Mesenchymal stem cell (in vitro differentiated cells and primary cell): ENCODE data around the gene SPATS2L.

Experiments
- DNase-seq: peaks from one replicate; pipeline ENCODE4 v3.0.0-alpha.2; 2013
- H2AFZ ChIP-seq: one replicate; pipeline ENCODE4 v1.6.1; 2013; ENCODE audit warnings: low read depth, mild to moderate bottlenecking, control low read depth, inconsistent platforms, low read length, moderate library complexity
- H2AK5ac ChIP-seq: 2 replicates; pipeline ENCODE4 v1.6.1; 2013; ENCODE audit warnings: low read length, moderate library complexity, mild to moderate bottlenecking, inconsistent platforms; ENCODE audit not compliant: severe bottlenecking
- H2BK120ac ChIP-seq: one replicate; pipeline ENCODE4 v1.6.1; 2013; ENCODE audit warnings: low read depth, mild to moderate bottlenecking, inconsistent platforms, low read length, moderate library complexity
- H2BK12ac ChIP-seq, 2 experiments: one replicate each; pipeline ENCODE4 v1.6.1; 2013; ENCODE audit warnings: inconsistent platforms in 2 of 2, low read length in 2 of 2, mild to moderate bottlenecking in 2 of 2, moderate library complexity in 2 of 2, control low read depth in 1 of 2
- H2BK15ac ChIP-seq: one replicate; pipeline ENCODE4 v1.6.1; 2013; ENCODE audit warnings: mild to moderate bottlenecking, low read depth, inconsistent platforms; ENCODE audit not compliant: poor library complexity, severe bottlenecking
- H2BK5ac ChIP-seq: 2 replicates; pipeline ENCODE4 v1.6.1; 2013; ENCODE audit warnings: low read depth, mild to moderate bottlenecking, low read length, control low read depth, inconsistent platforms; ENCODE audit not compliant: poor library complexity, severe bottlenecking
- H3K14ac ChIP-seq, 2 experiments: one replicate each; pipeline ENCODE4 v1.6.1; 2013; ENCODE audit warnings: inconsistent platforms in 2 of 2, low read length in 2 of 2, control low read depth in 1 of 2, mild to moderate bottlenecking in 1 of 2, moderate library complexity in 1 of 2
- H3K18ac ChIP-seq, 2 experiments: one replicate each; pipeline ENCODE4 v1.6.1; 2013; ENCODE audit warnings: inconsistent platforms in 2 of 2, low read length in 2 of 2, control low read depth in 1 of 2, low read depth in 1 of 2, mild to moderate bottlenecking in 1 of 2
- H3K23ac ChIP-seq, 2 experiments: one replicate each; pipeline ENCODE4 v1.6.1; 2013; ENCODE audit warnings: inconsistent platforms in 2 of 2, low read length in 2 of 2, mild to moderate bottlenecking in 2 of 2, moderate library complexity in 2 of 2, control low read depth in 1 of 2
- H3K27ac ChIP-seq: 2 replicates; pipeline ENCODE4 v1.5.1; 2013; ENCODE audit warnings: mild to moderate bottlenecking, moderate library complexity, low read length, control low read depth, inconsistent platforms; ENCODE audit not compliant: poor library complexity, severe bottlenecking
- H3K27me3 ChIP-seq, 2 experiments: 2 replicates each; pipeline versions ENCODE4 v1.6.1 to v1.7.0; 2013; ENCODE audit warnings: low read length in 2 of 2, mild to moderate bottlenecking in 2 of 2, moderate library complexity in 2 of 2, control low read depth in 1 of 2, inconsistent platforms in 1 of 2; ENCODE audit not compliant: control insufficient read depth in 1 of 2, insufficient read depth in 1 of 2
- H3K36me3 ChIP-seq, 2 experiments: 2 replicates each; pipeline versions ENCODE4 v1.6.1 to v1.7.0; 2013; ENCODE audit warnings: low read length in 2 of 2, control low read depth in 1 of 2, inconsistent platforms in 1 of 2, low read depth in 1 of 2, mild to moderate bottlenecking in 1 of 2; ENCODE audit not compliant: insufficient read depth in 2 of 2, control insufficient read depth in 1 of 2
- H3K4ac ChIP-seq, 2 experiments: one replicate each; pipeline ENCODE4 v1.6.1; 2013; ENCODE audit warnings: inconsistent platforms in 2 of 2, low read length in 2 of 2, mild to moderate bottlenecking in 2 of 2, moderate library complexity in 2 of 2, control low read depth in 1 of 2, low read depth in 1 of 2
- H3K4me1 ChIP-seq: 2 replicates; pipeline ENCODE4 v1.6.1; 2013; ENCODE audit warnings: low read depth, low read length, control low read depth; ENCODE audit not compliant: control insufficient read depth, insufficient read depth
- H3K4me2 ChIP-seq: 2 replicates; pipeline ENCODE4 v1.6.1; 2013; ENCODE audit warnings: low read length, mild to moderate bottlenecking, inconsistent platforms; ENCODE audit not compliant: poor library complexity, severe bottlenecking
- H3K4me3 ChIP-seq, 2 experiments: 2 replicates each; pipeline versions ENCODE4 v1.5.1 to v1.7.0; 2013; ENCODE audit warnings: low read length in 2 of 2, mild to moderate bottlenecking in 2 of 2, control low read depth in 1 of 2, low read depth in 1 of 2; ENCODE audit not compliant: insufficient read depth in 1 of 2
- H3K79me1 ChIP-seq: replicated peaks from 2 replicates; pipeline ENCODE4 v1.6.1; 2013; ENCODE audit warnings: mild to moderate bottlenecking, control low read depth, low read length, inconsistent platforms; ENCODE audit not compliant: poor library complexity, severe bottlenecking
- H3K9ac ChIP-seq: 2 replicates; pipeline ENCODE4 v1.7.0; 2013; ENCODE audit warnings: mild to moderate bottlenecking, low read length, moderate library complexity
- H3K9me3 ChIP-seq: 2 replicates; pipeline ENCODE4 v1.7.0; 2013; ENCODE audit warnings: mild to moderate bottlenecking, low read length; ENCODE audit not compliant: control insufficient read depth
- H4K8ac ChIP-seq: one replicate; pipeline ENCODE4 v1.6.1; 2013; ENCODE audit warnings: inconsistent platforms, mild to moderate bottlenecking, low read length, moderate library complexity
- H4K91ac ChIP-seq: one replicate; pipeline ENCODE4 v1.6.1; 2013; ENCODE audit warnings: mild to moderate bottlenecking, low read length, inconsistent platforms
- WGBS: methylation state at CpG from one replicate; pipeline ENCODE4 v1.1.7; 2013; ENCODE audit warnings: mixed read lengths; 5-methylcytosine and 5-hydroxymethylcytosine counted together

SPATS2L gene

GRCh38 chr2:200377355-200378336 lies 71.2 kb downstream of the SPATS2L start:
- Histone ChIP-seq H3K18ac (peak overlapping the region; percentile 26 to 46), H3K9me3 (no peaks in the 10 kb centered on the region), H3K79me1 (peaks cover 14% of the 10 kb centered on the region), H4K8ac (peak overlapping the region; percentile 35), H3K14ac (peak overlapping the region in 1 of 2 experiments; percentile 7), H3K23ac (peak overlapping the region in 1 of 2 experiments; percentile 9), H3K4me1 (peaks cover 24% of the 10 kb centered on the region), H2BK5ac (peak overlapping the region; percentile 9), H2BK15ac (no peak overlapping the region), H2AK5ac (peak overlapping the region; percentile 63), H2BK12ac (peak overlapping the region; percentile 20 to 37), H3K4me2 (no peak overlapping the region), H3K27me3 (no peaks in the 10 kb centered on the region), H3K27ac (peak overlapping the region; percentile 84), H2BK120ac (peak overlapping the region; percentile 54), H3K4me3 (no peak overlapping the region), H3K4ac (peak overlapping the region in 1 of 2 experiments; percentile 71), H3K9ac (peak overlapping the region; percentile 79), H4K91ac (peak overlapping the region; percentile 57), H2AFZ (no peak overlapping the region), H3K36me3 (peaks cover 3% of the 10 kb centered on the region in 2 experiments)
- no peak for DNase-seq
- WGBS: 82% methylated on average over 4 of the region's 5 CpGs

- H2AFZ ChIP-seq: no peak overlapping the region
- H3K27ac ChIP-seq: peak overlapping the region; percentile 84
- H2BK5ac ChIP-seq: no peak overlapping the region
Measured at GRCh38 chr2:200378652-200379290, 72.3 kb downstream of the SPATS2L start.

GRCh38 chr2:200379481-200380090 lies 73.1 kb downstream of the SPATS2L start:
- H2BK12ac ChIP-seq: peak overlapping the region in 1 of 2 experiments; percentile 18
- H4K8ac ChIP-seq: no peak overlapping the region
- no peak overlapping the region for H3K14ac ChIP-seq
- H2BK120ac ChIP-seq: no peak overlapping the region
- H3K4ac ChIP-seq: peak overlapping the region in 1 of 2 experiments; percentile 38
- peak overlapping the region in 1 of 2 experiments; percentile 40 for H3K18ac ChIP-seq
- H3K4me2 ChIP-seq: no peak overlapping the region
- peak; percentile 36 for DNase-seq
- 27% methylated on average over 5 of the region's 5 CpGs for WGBS
- H3K9me3 ChIP-seq: no peaks in the 10 kb centered on the region
- H4K91ac ChIP-seq: no peak overlapping the region
- H3K36me3 ChIP-seq: peaks cover 0 to 3% of the 10 kb centered on the region in 2 experiments
- peaks cover 13% of the 10 kb centered on the region for H3K79me1 ChIP-seq
- peak overlapping the region; percentile 84 for H2AK5ac ChIP-seq
- peak overlapping the region in 1 of 2 experiments; percentile 51 for H3K4me3 ChIP-seq
- peaks cover 22% of the 10 kb centered on the region for H3K4me1 ChIP-seq
- no peak overlapping the region for H2BK5ac ChIP-seq
- no peaks in the 10 kb centered on the region for H3K27me3 ChIP-seq
- H3K23ac ChIP-seq: no peak overlapping the region
- peak overlapping the region; percentile 79 for H3K9ac ChIP-seq
- H3K27ac ChIP-seq: peak overlapping the region; percentile 84
- H2BK15ac ChIP-seq: peak overlapping the region; percentile 29
- no peak overlapping the region for H2AFZ ChIP-seq

More at GRCh38 chr2:200378652-200379290, 72.3 kb downstream of the SPATS2L start:
- peak overlapping the region; percentile 18 to 64 for H2BK12ac ChIP-seq
- WGBS: 66% methylated on average over 6 of the region's 7 CpGs
- peaks cover 3% of the 10 kb centered on the region in 2 experiments for H3K36me3 ChIP-seq
- H3K23ac ChIP-seq: peak overlapping the region in 1 of 2 experiments; percentile 65
- no peak overlapping the region for H3K4me2 ChIP-seq
- peak overlapping the region; percentile 40 to 82 for H3K18ac ChIP-seq
- peak overlapping the region; percentile 69 for H4K8ac ChIP-seq
- H3K4me3 ChIP-seq: peak overlapping the region in 1 of 2 experiments; percentile 51
- H3K14ac ChIP-seq: no peak overlapping the region
- peak overlapping the region; percentile 79 for H3K9ac ChIP-seq
- H3K4me1 ChIP-seq: peaks cover 25% of the 10 kb centered on the region
- peak overlapping the region; percentile 35 for H2AK5ac ChIP-seq
- no peak overlapping the region for H2BK120ac ChIP-seq
- no peaks in the 10 kb centered on the region for H3K27me3 ChIP-seq
- peak overlapping the region in 1 of 2 experiments; percentile 49 for H3K4ac ChIP-seq
- H3K79me1 ChIP-seq: peaks cover 16% of the 10 kb centered on the region
- peak overlapping the region; percentile 46 for H4K91ac ChIP-seq
- peak; percentile 62 for DNase-seq
- no peak overlapping the region for H2BK15ac ChIP-seq
- no peaks in the 10 kb centered on the region for H3K9me3 ChIP-seq
